Thymus (tissue), 11 donors: ENCODE data around the gene RNF112. TPM values are rescaled to one million over a fixed set of nuclear protein-coding genes. Genes with fewer than 3 reads are reported as not detected.

ENCODE experiments used
- DNase-seq, 9 donors: peaks; one replicate each; pipeline ENCODE4 v3.0.0-alpha.2; 2013; ENCODE audit warnings: low spot score in 9 of 9, low read depth in 6 of 9, missing footprints in 1 of 9
- H3K27ac ChIP-seq, 2 donors: one replicate each; pipeline ENCODE4 v1.5.1; 2013; ENCODE audit warnings: control low read depth in 1 of 2, low read depth in 1 of 2, low read length in 1 of 2, mild to moderate bottlenecking in 1 of 2, moderate library complexity in 1 of 2
- H3K27me3 ChIP-seq, 2 donors: one replicate each; pipeline ENCODE4 v1.5.1; 2013; ENCODE audit warnings: low read length in 1 of 2; ENCODE audit not compliant: control insufficient read depth in 2 of 2, insufficient read depth in 1 of 2
- H3K36me3 ChIP-seq, 2 donors: one replicate each; pipeline ENCODE4 v1.5.1; 2013; ENCODE audit warnings: low read length in 1 of 2, mild to moderate bottlenecking in 1 of 2, moderate library complexity in 1 of 2; ENCODE audit not compliant: control insufficient read depth in 2 of 2, insufficient read depth in 2 of 2
- H3K4me1 ChIP-seq, 2 donors: one replicate each; pipeline ENCODE4 v1.5.1; 2013; ENCODE audit warnings: low read length in 2 of 2; ENCODE audit not compliant: control insufficient read depth in 2 of 2, insufficient read depth in 2 of 2
- H3K4me3 ChIP-seq, 2 donors: one replicate each; pipeline ENCODE4 v1.5.1; 2013; ENCODE audit warnings: low read length in 2 of 2, control low read depth in 1 of 2, mild to moderate bottlenecking in 1 of 2
- H3K9me3 ChIP-seq, 2 donors: one replicate each; pipeline ENCODE4 v1.5.1; 2013; ENCODE audit warnings: low read length in 1 of 2, mild to moderate bottlenecking in 1 of 2; ENCODE audit not compliant: control insufficient read depth in 2 of 2, insufficient read depth in 1 of 2
- WGBS: extraction: QIAGEN DNeasy Blood & Tissue Kit; methylation state at CpG from one replicate; pipeline ENCODE4 v1.1.7; 2013; 5-methylcytosine and 5-hydroxymethylcytosine counted together
- polyA plus RNA-seq: library from polyadenylated mRNA; stranded (reverse); fragments of 200-250 nt; gene quantifications from one replicate; pipeline ENCODE4 v1.2.3, GENCODE V29; 2013
- total RNA-seq: library from RNA; stranded (reverse); fragments of 120-200 nt; gene quantifications from one replicate; pipeline ENCODE4 v1.2.4, GENCODE V29; 2013
- donor health status: healthy.

The RNF112 gene
- total and polyA plus RNA-seq, 2 donors, result 0.14 to 0.98 TPM

- peaks cover 3 to 12% of the 10 kb centered on the region in 2 donors for H3K9me3 ChIP-seq
- peaks cover 5 to 7% of the 10 kb centered on the region in 2 donors for H3K27me3 ChIP-seq
- WGBS, result 42% methylated on average over 3 of the region's 3 CpGs
- H3K4me1 ChIP-seq, result peaks cover 0 to 7% of the 10 kb centered on the region in 2 donors
- H3K4me3 ChIP-seq, result no peak overlapping the region
- H3K36me3 ChIP-seq, result no peaks in the 10 kb centered on the region
- DNase-seq, result peak; percentile 36 to 80 (median 64)
- H3K27ac ChIP-seq, result no peak overlapping the region
Observed at GRCh38 chr17:19447085-19447583, 36.1 kb downstream of the RNF112 start.

DNA sequence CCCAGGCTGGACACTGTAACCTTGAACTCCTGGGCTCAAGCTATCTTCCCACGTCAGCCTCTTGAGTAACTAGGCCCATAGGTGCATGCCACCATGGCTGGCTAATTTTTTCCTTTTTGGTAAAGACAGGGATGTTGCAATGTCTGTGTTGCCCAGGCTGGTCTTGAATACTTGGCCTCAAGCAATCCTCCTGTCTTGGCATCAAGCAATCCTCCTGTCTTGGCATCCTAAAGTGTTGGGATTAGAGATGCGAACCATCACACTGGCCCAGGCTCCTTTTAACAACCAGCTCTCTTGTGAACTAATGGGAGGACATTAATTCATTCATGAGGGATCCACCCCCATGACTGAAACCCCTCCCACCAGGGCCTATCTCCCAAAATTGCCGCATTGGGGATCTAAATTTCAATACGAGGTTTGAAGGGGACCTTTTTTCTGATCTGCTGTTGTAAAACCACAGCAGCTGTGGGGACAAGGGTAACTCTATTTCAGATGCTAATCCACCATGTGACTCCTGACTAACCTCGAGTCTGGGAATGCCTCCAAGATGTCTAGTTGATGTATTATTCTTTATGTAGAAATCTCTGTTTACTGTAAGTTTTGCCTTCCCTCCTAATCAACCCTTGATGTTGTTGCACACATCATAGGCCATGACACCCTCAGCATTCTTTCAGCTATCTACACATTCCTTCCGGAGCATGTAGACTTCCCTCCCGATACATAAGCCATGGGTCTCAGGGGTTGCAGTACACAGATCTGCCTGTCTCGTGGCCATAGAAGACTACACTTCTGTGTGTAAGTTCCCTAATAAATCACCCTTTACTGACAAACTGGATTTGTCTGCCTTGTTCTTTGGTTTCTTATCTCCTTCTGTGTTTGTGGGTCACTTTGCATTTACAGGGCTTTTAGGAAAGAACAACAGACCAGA lies 37.6 kb downstream of the RNF112 start:
- H3K4me3 ChIP-seq, result no peak overlapping the region
- peaks cover 5 to 16% of the 10 kb centered on the region in 2 donors for H3K27me3 ChIP-seq
- H3K36me3 ChIP-seq, result no peaks in the 10 kb centered on the region
- no peak for DNase-seq
- H3K27ac ChIP-seq, result peak overlapping the region in 1 of 2 donors; percentile 4
- 43% methylated on average over 8 of the region's 8 CpGs for WGBS
- peaks cover 0 to 4% of the 10 kb centered on the region in 2 donors for H3K9me3 ChIP-seq
- peaks cover 0 to 7% of the 10 kb centered on the region in 2 donors for H3K4me1 ChIP-seq

DNA sequence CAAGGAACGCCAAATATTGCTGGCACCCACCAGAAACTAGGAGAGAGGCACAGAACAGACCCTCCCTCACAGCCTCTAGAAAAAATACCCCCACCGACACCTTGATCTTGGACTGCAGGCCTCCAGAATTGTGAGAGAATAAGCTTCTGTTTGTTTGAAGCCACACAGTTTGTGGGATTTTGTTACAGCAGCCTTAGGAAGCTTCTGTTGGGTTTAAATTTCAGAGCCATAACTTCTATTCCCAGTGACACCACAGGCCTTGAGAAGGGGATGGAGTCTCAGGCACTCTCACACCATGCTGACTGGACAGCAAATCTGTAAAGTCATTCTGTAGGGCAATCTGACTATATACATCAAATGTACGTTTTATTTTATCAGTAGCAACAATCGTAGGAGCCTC lies 38.6 kb downstream of the RNF112 start:
- no peak overlapping the region for H3K27ac ChIP-seq
- no peaks in the 10 kb centered on the region for H3K36me3 ChIP-seq
- H3K27me3 ChIP-seq, result peaks cover 5 to 19% of the 10 kb centered on the region in 2 donors
- H3K4me3 ChIP-seq, result no peak overlapping the region
- H3K4me1 ChIP-seq, result peaks cover 0 to 7% of the 10 kb centered on the region in 2 donors
- no peaks in the 10 kb centered on the region for H3K9me3 ChIP-seq
- DNase-seq, result no peak
- 96% methylated on average over 4 of the region's 4 CpGs for WGBS

GRCh38 chr17:19453296-19453695 lies 42.3 kb downstream of the RNF112 start:
- H3K36me3 ChIP-seq, result no peaks in the 10 kb centered on the region
- no peaks in the 10 kb centered on the region for H3K9me3 ChIP-seq
- 89% methylated on average over 3 of the region's 3 CpGs for WGBS
- no peak for DNase-seq
- H3K27me3 ChIP-seq, result peaks cover 3 to 17% of the 10 kb centered on the region in 2 donors
- peaks cover 0 to 9% of the 10 kb centered on the region in 2 donors for H3K4me1 ChIP-seq
- no peak overlapping the region for H3K4me3 ChIP-seq
- H3K27ac ChIP-seq, result no peak overlapping the region

GRCh38 chr17:19454074-19454473 lies 43.0 kb downstream of the RNF112 start:
- no peaks in the 10 kb centered on the region for H3K9me3 ChIP-seq
- WGBS, result 98% methylated on average over 2 of the region's 2 CpGs
- no peaks in the 10 kb centered on the region for H3K36me3 ChIP-seq
- no peak overlapping the region for H3K27ac ChIP-seq
- no peak for DNase-seq
- no peak overlapping the region for H3K4me3 ChIP-seq
- H3K27me3 ChIP-seq, result peaks cover 0 to 17% of the 10 kb centered on the region in 2 donors
- H3K4me1 ChIP-seq, result peaks cover 0 to 6% of the 10 kb centered on the region in 2 donors

DNA sequence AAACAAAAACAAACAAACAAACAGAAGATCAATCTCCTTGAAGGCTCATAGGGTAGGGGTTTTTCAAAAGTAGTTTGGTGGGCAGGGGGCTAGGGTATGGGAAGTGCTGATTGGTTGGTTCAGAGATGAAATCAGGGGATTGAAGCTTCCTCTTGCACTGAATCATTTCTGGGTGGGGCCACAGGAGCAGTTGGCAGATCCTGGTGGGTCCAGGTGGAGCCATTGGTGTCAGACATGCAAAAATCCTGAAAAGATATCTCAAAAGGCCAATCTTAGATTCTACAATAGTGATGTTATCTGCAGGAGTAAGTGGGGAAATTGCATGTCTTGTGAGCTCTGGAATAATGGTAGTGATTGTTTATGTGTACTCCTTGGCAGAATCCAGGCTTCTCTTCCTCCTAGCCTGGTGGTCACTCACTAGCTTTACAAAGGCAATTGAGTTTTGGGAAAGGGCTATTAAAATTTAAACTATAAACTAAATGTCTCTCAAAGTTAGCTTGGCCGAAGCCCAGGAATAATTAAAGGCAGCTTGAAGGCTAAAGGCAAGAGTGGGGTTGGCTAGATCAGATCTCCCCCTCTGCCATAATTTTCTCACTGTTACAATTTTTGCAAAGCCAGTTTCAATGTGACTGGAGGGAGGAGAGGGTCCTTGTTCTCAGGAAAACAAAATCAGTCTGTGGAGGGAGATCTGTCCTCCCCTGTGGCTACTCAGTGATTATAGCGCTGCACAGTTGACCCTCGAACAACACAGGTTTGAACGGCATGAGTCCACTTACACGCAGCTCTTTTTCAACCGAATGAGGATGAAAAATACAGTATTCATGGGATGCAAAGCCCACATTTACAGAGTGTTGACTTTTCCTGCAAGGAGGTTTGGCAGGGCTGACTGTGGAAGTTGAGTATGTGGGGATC lies 45.2 kb downstream of the RNF112 start:
- Histone ChIP-seq H3K9me3 (no peaks in the 10 kb centered on the region), H3K27ac (no peak overlapping the region), H3K36me3 (no peaks in the 10 kb centered on the region), H3K27me3 (peaks cover 0 to 17% of the 10 kb centered on the region in 2 donors), H3K4me1 (peaks cover 4 to 12% of the 10 kb centered on the region in 2 donors), H3K4me3 (no peak overlapping the region)
- DNase-seq, result no peak
- 94% methylated on average over 6 of the region's 6 CpGs for WGBS

- no peak overlapping the region for H3K27ac ChIP-seq
- DNase-seq, result no peak
- 68% methylated on average over 3 of the region's 3 CpGs for WGBS
Observed at GRCh38 chr17:19457046-19457445, 46.0 kb downstream of the RNF112 start.

DNA sequence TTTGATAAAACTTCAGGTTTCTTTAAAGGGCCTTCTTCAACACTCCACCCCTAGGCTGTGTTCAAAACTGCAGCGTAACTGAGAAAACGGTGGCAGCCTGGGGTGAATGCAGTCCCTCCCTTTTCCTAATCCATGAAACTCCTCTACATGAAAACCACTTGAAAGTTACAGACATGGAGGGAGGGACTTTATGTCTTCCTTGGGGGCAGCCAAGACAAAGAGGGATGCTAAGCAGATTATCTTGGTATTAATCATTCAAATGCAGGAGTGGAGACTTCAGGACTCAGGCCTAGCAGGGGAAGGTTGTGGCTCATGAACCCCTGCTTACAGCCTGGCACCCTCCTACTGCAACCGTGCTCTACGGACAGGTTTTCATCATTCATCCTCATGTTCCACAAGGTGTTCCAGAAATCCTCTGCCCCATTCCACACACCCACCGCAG lies 46.8 kb downstream of the RNF112 start:
- no peak overlapping the region for H3K27ac ChIP-seq
- WGBS, result 95% methylated on average over 5 of the region's 5 CpGs
- DNase-seq, result no peak
- peaks cover 8 to 24% of the 10 kb centered on the region in 2 donors for H3K4me1 ChIP-seq
- H3K36me3 ChIP-seq, result no peaks in the 10 kb centered on the region
- H3K4me3 ChIP-seq, result no peak overlapping the region
- no peaks in the 10 kb centered on the region for H3K9me3 ChIP-seq
- peaks cover 0 to 11% of the 10 kb centered on the region in 2 donors for H3K27me3 ChIP-seq

More at GRCh38 chr17:19457046-19457445, 46.0 kb downstream of the RNF112 start:
- Histone ChIP-seq H3K27me3 (peaks cover 0 to 16% of the 10 kb centered on the region in 2 donors), H3K9me3 (no peaks in the 10 kb centered on the region), H3K4me3 (no peak overlapping the region), H3K4me1 (peaks cover 7 to 19% of the 10 kb centered on the region in 2 donors), H3K36me3 (no peaks in the 10 kb centered on the region)
